Body of pancreas (tissue), 4 donors: ENCODE results near the gene ILDR2.

ENCODE experiments used
- CTCF ChIP-seq, 7 experiments: fragments of 450-650 bp in 4 of 7; fragments of 200-600 bp in 3 of 7; sonication (generic) in 3 of 7; IDR thresholded peaks; one replicate each; pipeline ENCODE4 v1.5.1; 2016 to 2019; ENCODE audit warnings: antibody characterized with exemption in 7 of 7
- POLR2A ChIP-seq, 3 donors: fragments of 450-650 bp; IDR thresholded peaks; one replicate each; pipeline ENCODE4 v1.6.1; 2016; ENCODE audit warnings: antibody characterized with exemption in 3 of 3, mild to moderate bottlenecking in 2 of 3

GRCh38 chr1:166905900-166906299 lies 69.4 kb downstream of the ILDR2 start:
- TF ChIP-seq POLR2A (IDR thresholded peaks at IDR 0.05) (no peak), CTCF (IDR thresholded peaks at IDR 0.05) (no peak)
